ENCODE measurements around the gene LDLRAD4. TPM values are rescaled to one million over a fixed set of nuclear protein-coding genes. Genes with fewer than 3 reads are reported as not detected.

The LDLRAD4 gene
- total and polyA plus RNA-seq, 9 of the 15 experiments (the other 6 are each of a cell fraction or from before 2014, with no cell fraction given) = 0.01 TPM; not detected in 8

- TF ChIP-seq SPI1 (IDR thresholded peaks at IDR 0.05; ENCODE audit: borderline replicate concordance, low read depth, low read length) (0 out of 2 replicates have a peak, but pooled peaks have one; percentile 13), HNRNPK (IDR thresholded peaks at IDR 0.05; ENCODE audit: low read depth, low read length, poor library complexity, severe bottlenecking) (no peak)
- 3% methylated on average over 10 of the region's 10 CpGs for WGBS (ENCODE audit: insufficient coverage, low coverage, missing lambda C conversion rate)
- H4K20me1 ChIP-seq (replicated peaks; ENCODE audit: control insufficient read depth, insufficient read depth, low read length) = 0 out of 2 replicates have a peak, but pooled peaks cover 3% of the 10 kb centered on the region
- no peak overlapping the region for H3K9ac ChIP-seq (ENCODE audit: insufficient read depth in 1 of 2, low read depth in 2 of 2, low read length in 2 of 2)
- no TSS peak for BruUV-seq (replicated peaks)
- no peaks in the 10 kb centered on the region for H3K4me1 ChIP-seq (replicated peaks in 1 of 2; ENCODE audit: control insufficient read depth in 2 of 2, insufficient read depth in 2 of 2, low read length in 2 of 2)
- no peak overlapping the region for H2AFZ ChIP-seq (ENCODE audit: low read depth, low read length)
- H3K4me3 ChIP-seq = no peak overlapping the region
- H3K9me1 ChIP-seq (ENCODE audit: control insufficient read depth, insufficient read depth, low read length) = no peaks in the 10 kb centered on the region
- FAIRE-seq = no peak
- H3K4me2 ChIP-seq (ENCODE audit: insufficient read depth, low read length) = no peak overlapping the region
- H3K9me3 ChIP-seq (replicated peaks; ENCODE audit: control insufficient read depth, insufficient read depth, low read depth, low read length) = no peaks in the 10 kb centered on the region
- no peak for ATAC-seq
- H3K27ac ChIP-seq (ENCODE audit: extremely low read depth, low read depth, low read length) = no peak overlapping the region
- CTCF ChIA-PET (ENCODE audit: low intra/inter-chr PET ratio) = no interaction called here
- POLR2A ChIA-PET = no interaction called here
- H3K79me2 ChIP-seq (ENCODE audit: control insufficient read depth, insufficient read depth, low read length) = no peaks in the 10 kb centered on the region
- intact Hi-C loops (cut with micrococcal nuclease) (no loop called here), in situ Hi-C loops (cut with MboI) (no loop called here)
- H3K36me3 ChIP-seq (ENCODE audit: control insufficient read depth, insufficient read depth, low read length) = no peaks in the 10 kb centered on the region
- H3K27me3 ChIP-seq (ENCODE audit: control insufficient read depth in 2 of 2, insufficient read depth in 2 of 2, low read length in 2 of 2) = peaks cover 9 to 31% of the 10 kb centered on the region in 2 experiments; a peak in 3 of 5 replicates
- DNase-seq (ENCODE audit: extremely low read depth in 1 of 4, low spot score in 3 of 4) = no peak
Measured at GRCh38 chr18:13577091-13577697, 358.6 kb downstream of the LDLRAD4 start.

- no peaks in the 10 kb centered on the region for H3K4me1 ChIP-seq (replicated peaks in 1 of 2; ENCODE audit: control insufficient read depth in 2 of 2, insufficient read depth in 2 of 2, low read length in 2 of 2)
- ATAC-seq (no peak), FAIRE-seq (no peak), DNase-seq (ENCODE audit: extremely low read depth in 1 of 4, low spot score in 3 of 4) (no peak)
- H3K4me2 ChIP-seq (ENCODE audit: insufficient read depth, low read length) = no peak overlapping the region
- WGBS (ENCODE audit: insufficient coverage, low coverage, missing lambda C conversion rate) = 0% methylated on average over 3 of the region's 3 CpGs
- ChIA-PET POLR2A (no interaction called here), CTCF (ENCODE audit: low intra/inter-chr PET ratio) (no interaction called here)
- peaks cover 5 to 31% of the 10 kb centered on the region in 2 experiments; a peak in 3 of 5 replicates for H3K27me3 ChIP-seq (ENCODE audit: control insufficient read depth in 2 of 2, insufficient read depth in 2 of 2, low read length in 2 of 2)
- H3K9ac ChIP-seq (ENCODE audit: insufficient read depth in 1 of 2, low read depth in 2 of 2, low read length in 2 of 2) = no peak overlapping the region
- H3K79me2 ChIP-seq (ENCODE audit: control insufficient read depth, insufficient read depth, low read length) = no peaks in the 10 kb centered on the region
- 0 out of 2 replicates have a peak, but pooled peaks cover 3% of the 10 kb centered on the region for H4K20me1 ChIP-seq (replicated peaks; ENCODE audit: control insufficient read depth, insufficient read depth, low read length)
- no TSS peak for BruUV-seq (replicated peaks)
- no peak overlapping the region for H3K27ac ChIP-seq (ENCODE audit: extremely low read depth, low read depth, low read length)
- no peaks in the 10 kb centered on the region for H3K9me1 ChIP-seq (ENCODE audit: control insufficient read depth, insufficient read depth, low read length)
- H3K9me3 ChIP-seq (replicated peaks; ENCODE audit: control insufficient read depth, insufficient read depth, low read depth, low read length) = no peaks in the 10 kb centered on the region
- no peak overlapping the region for H2AFZ ChIP-seq (ENCODE audit: low read depth, low read length)
- in situ Hi-C loops (cut with MboI) (no loop called here), intact Hi-C loops (cut with micrococcal nuclease) (no loop called here)
- no peak overlapping the region for H3K4me3 ChIP-seq
- H3K36me3 ChIP-seq (ENCODE audit: control insufficient read depth, insufficient read depth, low read length) = no peaks in the 10 kb centered on the region
- no peak for TF ChIP-seq ZNF324 (CRISPR knock-in tag; IDR thresholded peaks at IDR 0.05)
- no peak for TF ChIP-seq KDM5B (IDR thresholded peaks at IDR 0.05; ENCODE audit: insufficient replicate concordance, low read depth, low read length)
- TF ChIP-seq RBM15 (IDR thresholded peaks at IDR 0.05; ENCODE audit: insufficient read depth, low read length) = no peak
Measured at GRCh38 chr18:13577781-13578180, 359.2 kb downstream of the LDLRAD4 start.

All from K562 (cell line).